ENCODE results near the gene OR14C36.
"Not testable (repeated sequence)": the region's sequence is repeated elsewhere in the genome, so short reads cannot be mapped to it uniquely, and the experiment has no call there.

Gene OR14C36, protein sequence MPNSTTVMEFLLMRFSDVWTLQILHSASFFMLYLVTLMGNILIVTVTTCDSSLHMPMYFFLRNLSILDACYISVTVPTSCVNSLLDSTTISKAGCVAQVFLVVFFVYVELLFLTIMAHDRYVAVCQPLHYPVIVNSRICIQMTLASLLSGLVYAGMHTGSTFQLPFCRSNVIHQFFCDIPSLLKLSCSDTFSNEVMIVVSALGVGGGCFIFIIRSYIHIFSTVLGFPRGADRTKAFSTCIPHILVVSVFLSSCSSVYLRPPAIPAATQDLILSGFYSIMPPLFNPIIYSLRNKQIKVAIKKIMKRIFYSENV

DNA sequence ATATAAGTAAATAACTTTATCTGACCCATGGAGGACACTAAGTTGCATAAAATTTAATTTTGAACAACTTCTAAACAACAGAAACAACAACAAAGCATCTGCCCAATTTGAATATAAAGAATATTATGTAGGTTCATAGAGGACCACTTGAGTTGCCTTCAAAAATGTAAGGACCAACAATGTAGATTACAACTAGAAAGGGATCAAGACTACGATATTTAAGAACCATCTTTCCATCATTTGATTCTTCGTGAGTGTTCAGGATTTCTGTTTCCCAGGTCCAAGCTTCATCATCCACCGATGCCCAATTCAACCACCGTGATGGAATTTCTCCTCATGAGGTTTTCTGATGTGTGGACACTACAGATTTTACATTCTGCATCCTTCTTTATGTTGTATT, at the start of gene OR14C36:
Gene OR14C36 (plus strand): TSS at position 301 of the 400 bp plus-strand sequence. CDS start 0 bp downstream, at position 301.
- DNase-seq: no peak

DNA sequence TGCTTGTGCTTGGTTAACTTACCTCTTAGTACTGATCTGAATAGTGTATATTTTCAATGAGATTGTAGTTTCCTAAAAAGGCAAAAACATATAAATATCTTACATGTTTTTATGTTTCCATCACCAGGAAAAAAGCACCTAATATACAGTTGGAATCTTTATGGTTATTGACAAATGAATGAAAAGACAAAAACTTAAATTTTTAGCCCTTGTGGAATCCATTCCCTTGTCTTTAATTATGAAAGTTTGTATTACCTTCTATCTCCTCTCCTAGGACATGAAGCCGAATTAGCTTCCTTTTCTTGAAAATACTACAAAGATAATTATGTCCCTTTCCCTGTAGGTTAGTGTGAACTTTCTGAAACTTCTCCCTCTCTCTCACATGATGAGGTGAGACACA, 45.3 kb upstream of the OR14C36 start, which contains the start of gene OR2T12:
Gene OR2T12 (minus strand): TSS at position 101 of the 400 bp plus-strand sequence. CDS start 7,846 bp downstream, outside the sequence.
- no peak for DNase-seq

DNA sequence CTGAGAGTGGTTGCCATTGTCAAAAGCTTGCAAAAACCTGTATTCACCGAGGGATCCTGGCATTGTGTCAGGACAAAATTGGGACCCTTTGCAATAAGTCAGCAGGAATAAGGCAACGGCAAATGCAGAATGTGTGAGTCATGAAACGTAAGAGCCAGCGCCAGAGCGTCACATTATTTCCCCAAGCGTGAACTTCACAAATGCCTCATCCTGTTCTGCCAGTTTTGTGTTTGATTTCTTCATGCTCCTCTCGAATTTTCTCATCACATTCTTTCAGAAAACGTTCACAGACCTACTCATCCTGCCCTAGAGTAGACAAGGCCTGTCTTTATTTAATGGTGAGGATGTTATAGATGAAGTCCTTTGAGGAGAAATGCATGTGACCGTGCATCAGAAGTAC, 42.9 kb upstream of the OR14C36 start:
- DNase-seq: not testable (repeated sequence)

DNA sequence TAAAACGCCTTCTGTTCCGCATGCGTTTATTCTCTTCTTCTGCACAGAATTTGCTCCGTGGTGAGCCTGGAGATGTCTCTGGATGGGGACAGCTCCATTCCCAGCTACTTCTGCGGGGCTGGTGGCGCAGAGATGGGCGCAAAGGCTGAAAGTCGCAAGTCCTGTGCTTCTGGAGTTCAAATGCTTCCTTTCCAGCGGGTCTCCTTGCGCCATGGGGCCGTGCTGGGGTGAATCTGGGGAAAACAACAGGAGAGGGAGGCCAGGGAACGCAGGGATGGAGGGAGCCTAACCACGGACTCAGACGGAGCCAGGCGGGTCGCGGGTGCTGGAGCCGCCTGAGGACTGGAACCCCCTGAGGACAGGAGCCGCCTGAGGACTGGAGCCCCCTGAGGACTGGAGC, 42.5 kb upstream of the OR14C36 start:
- no peak for DNase-seq

DNA sequence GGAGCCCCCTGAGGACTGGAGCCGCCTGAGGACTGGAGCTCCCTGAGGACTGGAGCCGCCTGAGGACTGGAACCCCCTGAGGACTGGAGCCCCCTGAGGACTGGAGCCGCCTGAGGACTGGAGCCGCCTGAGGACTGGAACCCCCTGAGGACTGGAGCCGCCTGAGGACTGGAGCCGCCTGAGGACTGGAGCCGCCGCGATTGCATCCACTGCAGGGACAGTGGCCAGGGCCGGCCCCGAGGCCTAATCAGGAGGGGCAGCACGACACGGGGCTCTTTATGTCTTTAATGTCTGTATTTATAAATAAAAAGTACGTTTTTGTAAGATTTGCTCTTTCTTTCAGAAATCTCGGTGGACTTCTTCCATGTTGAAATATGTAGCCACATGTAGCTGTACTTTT, 41.8 kb upstream of the OR14C36 start:
- DNase-seq: not testable (repeated sequence)

DNA sequence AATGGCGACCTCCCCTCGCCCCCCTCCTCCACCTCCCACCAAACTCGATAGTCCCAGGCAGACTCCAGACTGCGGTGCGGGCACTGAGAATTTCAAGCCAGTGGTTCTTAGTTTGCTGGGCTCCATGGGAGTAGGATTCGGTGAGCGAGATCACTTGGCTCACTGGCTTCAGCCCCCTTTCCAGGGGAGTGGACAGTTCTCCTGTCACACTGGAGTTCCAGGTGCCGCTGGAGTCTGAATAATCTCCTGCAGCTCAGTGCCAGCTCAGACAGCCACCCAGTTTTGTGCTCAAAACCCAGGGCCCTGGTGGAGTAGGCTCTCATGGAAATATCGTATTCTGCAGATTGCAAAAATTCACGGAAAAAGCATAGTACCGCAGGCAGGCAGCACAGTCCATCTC, 31.8 kb upstream of the OR14C36 start:
- no peak for DNase-seq

DNA sequence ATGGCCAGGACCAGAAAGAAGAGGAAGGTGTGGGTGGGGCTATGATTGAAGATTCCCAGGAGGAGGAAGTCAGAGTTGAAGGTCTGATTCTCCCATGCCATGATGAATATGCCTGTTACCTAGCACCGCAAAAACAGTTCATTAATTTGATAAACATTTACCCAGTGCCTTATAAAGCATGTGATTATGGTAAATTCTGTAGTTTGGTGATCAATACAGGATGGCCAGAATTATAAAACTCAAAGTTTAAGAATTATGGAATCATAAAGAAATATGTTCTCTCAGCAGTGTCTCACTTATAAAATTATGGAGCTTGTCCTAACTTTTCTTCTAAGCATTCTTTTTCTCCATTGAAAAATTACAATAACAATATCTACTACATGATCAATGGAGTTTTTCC, 24.1 kb upstream of the OR14C36 start, which contains the start of gene OR2M7:
Gene OR2M7 (minus strand): TSS at position 101 of the 400 bp plus-strand sequence. CDS start 0 bp downstream, at position 101.
- DNase-seq: no peak

DNA sequence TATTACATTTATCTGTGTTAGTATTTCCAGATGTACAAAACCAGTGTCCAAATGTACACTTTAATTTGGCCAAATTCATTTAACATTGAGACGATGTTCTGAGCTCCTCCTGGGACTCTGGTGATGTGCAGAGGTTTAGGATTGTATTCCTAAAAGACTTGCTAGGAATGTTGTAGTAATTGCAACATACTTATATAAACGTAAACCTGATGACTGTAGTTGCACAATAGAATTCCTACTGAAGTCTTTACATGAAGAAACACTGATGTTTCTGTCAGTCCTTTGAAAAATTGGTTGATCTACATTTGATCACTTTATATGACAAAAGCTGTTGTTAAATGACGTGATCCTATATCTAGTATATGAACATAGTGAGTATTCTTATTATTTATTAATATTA, 5.1 kb upstream of the OR14C36 start:
- DNase-seq: no peak

DNA sequence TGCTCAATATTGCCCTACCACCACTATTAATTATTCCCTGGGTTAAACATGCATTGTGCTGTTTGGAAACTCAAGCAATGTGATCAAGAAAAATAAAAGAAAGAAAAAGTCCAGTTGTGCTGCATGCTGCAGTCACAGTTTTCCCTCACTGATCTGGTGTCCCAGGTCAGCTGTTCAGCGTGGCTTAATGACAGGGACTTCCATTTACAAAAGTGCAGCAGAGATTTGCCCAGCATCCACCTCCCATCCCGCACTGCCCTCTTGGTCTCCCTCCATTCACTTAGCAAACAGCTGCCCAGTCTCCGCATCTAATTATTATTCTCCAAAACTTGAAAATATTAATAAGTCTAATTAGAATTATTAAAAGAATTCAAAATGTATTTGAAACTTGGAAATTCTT, 10.8 kb downstream of the OR14C36 start:
- DNase-seq: no peak

DNA sequence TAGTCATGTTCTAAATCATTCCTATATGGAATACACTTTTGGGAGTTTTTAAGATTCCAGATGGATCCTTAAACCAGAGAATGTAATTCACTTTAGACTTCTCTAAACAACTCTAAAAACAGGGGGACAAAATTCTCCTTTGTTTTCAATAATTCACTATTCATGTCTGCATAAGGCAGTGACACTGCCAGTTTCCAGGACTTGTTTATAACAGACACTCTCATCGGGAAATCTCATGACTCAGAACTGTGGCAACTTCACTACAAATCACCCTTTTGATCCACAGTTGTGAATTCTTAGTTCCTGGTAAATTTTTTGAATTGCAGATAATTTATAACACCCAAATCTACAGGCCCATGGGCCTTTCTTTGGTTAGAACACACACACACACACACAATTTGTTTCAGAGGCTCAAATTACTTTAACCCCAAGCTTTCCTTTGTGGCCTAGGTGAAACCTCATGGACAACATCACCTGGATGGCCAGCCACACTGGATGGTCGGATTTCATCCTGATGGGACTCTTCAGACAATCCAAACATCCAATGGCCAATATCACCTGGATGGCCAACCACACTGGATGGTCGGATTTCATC, 12.6 kb downstream of the OR14C36 start, which contains the start of gene OR2T4:
Gene OR2T4 (plus strand): TSS at position 545 of the 595 bp plus-strand sequence. CDS start 0 bp downstream, at position 545.
- DNase-seq: no peak

DNA sequence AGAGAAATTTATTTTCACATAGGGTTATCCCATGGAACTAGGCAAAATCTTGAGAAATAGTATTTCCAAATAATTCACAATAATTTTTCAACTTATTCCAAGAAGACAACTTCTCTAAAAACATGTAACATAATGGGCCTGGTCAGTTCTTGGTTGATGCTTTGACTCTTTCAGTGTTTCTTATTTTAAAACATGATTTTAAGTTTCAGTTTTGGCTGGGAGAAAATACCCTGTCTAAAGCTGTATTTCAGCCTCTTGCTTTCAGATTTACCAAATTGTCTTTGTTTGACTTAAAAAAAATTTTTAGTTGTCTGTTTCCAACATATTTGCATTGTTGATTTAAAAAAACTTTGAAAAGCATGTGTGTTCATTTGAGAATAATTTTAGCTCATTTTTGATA, 18.0 kb downstream of the OR14C36 start:
- no peak for DNase-seq

DNA sequence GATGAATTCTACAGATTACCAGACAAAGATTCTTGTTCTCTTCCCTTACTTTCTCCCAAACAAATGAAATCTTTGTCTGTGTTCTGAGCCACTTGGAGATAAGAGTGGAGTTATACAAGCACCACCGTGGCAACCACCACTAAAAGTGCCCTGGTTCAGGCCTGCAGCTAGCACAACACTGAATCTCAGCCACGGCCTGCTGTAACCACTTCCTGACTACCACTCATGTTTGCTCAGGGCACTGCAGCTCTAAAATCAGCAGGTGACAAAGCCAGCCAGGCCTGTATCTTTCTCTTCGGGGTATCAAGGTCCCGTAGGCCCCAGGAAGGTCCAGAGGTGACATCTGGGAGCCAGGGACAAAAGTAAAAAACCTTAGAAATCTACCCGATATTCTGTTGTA, 23.8 kb downstream of the OR14C36 start:
- DNase-seq: no peak

DNA sequence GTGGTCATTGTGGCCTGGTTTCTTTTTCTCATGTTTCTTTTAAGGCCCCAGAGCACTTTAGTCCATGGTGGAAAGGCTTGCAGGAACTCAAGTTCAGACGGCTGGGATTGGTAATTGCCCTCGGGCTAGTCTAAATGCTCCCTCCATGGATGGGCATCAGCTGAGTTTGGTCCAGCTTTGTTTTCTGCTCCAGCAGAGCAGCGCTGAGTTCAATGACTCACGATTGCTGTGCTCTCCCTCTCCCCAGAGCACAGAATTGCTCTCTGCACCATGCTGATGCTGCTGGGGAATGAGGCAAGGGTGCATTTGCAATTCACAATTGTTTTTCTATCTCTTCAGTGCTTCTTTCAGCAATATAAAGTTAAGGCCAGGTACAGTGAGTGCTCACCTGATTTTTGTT, 25.2 kb downstream of the OR14C36 start:
- no peak for DNase-seq

DNA sequence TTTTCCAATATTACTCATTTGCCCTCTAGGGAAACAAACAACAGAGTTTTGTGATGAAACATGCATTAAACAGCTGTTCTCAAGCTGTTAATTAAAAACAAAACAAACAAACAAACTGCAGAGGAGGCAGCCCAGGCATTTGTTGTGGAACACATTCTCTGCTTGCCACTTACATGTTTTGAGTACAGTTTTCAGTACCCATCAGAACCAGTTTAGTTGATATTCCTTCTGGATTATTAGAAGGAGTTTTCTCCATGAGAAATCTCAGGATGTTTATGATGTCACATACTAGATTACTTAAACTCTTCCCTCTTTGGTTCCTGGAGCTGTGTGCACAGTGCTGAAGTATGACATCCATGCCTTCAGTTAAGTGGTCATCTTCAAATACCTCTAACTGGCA, 26.9 kb downstream of the OR14C36 start, which contains the start of gene OR2T6:
Gene OR2T6 (plus strand): TSS at position 301 of the 400 bp plus-strand sequence. CDS start 11,863 bp downstream, outside the sequence.
- no peak for DNase-seq

DNA sequence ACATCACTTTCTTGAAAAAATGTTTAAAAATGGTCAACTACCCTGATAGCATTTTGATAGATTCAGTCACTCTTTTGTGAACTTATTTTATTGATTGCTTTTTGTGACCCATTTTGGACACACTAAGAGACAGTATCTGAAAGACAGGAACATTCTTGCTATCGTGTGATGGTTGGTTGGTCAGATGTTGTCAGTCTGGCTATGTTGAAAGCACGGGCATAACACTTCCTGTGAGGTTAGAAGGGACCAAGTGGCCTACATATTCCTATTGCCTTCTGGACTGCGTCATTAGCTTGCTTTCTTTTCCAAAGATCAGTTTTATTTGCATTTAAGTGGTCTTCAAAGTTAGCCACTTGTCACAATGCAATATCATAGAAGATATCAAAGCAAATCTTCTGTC, 28.3 kb downstream of the OR14C36 start:
- DNase-seq: no peak

DNA sequence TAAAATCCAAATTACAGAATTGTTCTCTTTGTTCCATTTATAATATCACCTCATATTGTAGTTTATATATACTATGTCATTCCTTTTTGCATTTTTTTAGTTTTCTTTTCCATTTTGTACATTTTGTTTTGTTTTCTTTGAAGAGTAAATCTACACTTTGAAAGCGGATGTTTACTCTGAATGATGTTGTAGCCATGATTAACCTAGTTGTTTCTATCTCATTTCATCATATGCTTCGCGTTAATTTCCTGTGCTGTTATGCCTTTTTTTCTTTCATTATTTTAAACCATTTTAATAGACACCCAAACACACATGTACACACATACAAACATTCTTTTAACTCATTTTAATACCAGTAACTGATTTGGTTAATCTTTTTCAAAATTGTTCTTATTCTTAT, 32.3 kb downstream of the OR14C36 start:
- DNase-seq: no peak

DNA sequence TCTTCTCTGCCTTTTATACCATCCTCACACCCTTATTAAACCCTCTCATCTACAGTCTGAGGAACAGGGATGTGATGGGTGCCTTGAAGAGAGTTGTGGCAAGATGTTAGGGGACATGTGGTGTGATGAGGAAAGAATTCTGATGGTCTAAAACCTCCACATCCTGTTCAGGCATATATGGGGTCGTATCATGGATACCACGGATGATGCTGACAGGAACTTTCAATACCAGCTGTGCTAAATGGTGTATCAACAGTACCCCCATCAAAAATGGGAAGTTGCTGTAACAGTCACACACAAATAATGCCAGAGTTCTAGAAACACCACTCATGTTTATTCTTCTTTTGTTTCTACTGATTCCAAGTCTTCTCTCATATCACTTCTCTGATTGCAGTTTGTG, 39.9 kb downstream of the OR14C36 start:
- DNase-seq: no peak

DNA sequence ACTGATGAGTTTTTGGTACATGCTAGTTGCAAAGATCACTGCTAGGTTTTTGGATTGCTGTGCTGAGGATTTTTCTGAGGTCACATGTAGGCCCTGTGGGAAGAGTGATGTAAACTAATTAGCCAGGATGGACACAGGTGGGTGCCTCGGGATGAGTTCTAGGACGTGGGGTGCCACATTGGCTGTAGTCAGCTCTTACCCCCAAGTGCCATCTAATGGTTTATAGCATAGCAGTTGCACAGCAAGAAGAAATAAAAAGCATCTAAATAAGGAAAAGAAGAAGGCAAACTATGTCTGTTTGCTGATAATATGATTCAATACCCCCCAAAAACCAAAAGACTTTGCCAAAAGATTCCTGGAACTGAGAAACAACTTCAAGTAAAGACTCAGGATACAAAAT, 44.5 kb downstream of the OR14C36 start:
- no peak for DNase-seq
